Activated CD8-positive, alpha-beta T cell treated with anti-CD3 and anti-CD28 coated beads for 36 hours (primary cell): ENCODE results near the gene KLK15. TPM values are rescaled to one million over a fixed set of nuclear protein-coding genes. Genes with fewer than 3 reads are reported as not detected.
A peak's percentile ranks its signal among the peaks of the same experiment; 100 is the strongest.

Source experiments
- ATAC-seq: fragments of 200-7000 bp; cut with Tn5 transposase; one replicate; pipeline ENCODE4 v1.10.0; 2021; ENCODE audit warnings: mild to moderate bottlenecking, moderate library complexity
- CTCF ChIA-PET: fragments of 350-600 bp; sonication (Branson Sonifier 250); formaldehyde crosslinking; loops from one replicate; lab custom pipeline; 2021; ENCODE audit warnings: antibody characterized with exemption; lab: Charles Lee
- POLR2A ChIA-PET: fragments of 350-600 bp; sonication (Branson Sonifier 250); formaldehyde crosslinking; loops from one replicate; lab custom pipeline; 2021; ENCODE audit warnings: antibody characterized with exemption; lab: Charles Lee
- DNase-seq: peaks from one replicate; pipeline ENCODE4 v3.0.0-alpha.2; 2020
- H3K27ac Mint-ChIP-seq: one replicate; pipeline ENCODE4 v1.8.0; 2021; ENCODE audit warnings: mild to moderate bottlenecking, mixed read lengths
- H3K27me3 Mint-ChIP-seq: one replicate; pipeline ENCODE4 v1.8.0; 2021; ENCODE audit warnings: mixed read lengths
- H3K36me3 Mint-ChIP-seq: one replicate; pipeline ENCODE4 v1.8.0; 2021; ENCODE audit warnings: low read depth, mixed read lengths
- H3K4me1 Mint-ChIP-seq: one replicate; pipeline ENCODE4 v1.8.0; 2021; ENCODE audit warnings: low read depth, mixed read lengths
- H3K4me3 Mint-ChIP-seq: one replicate; pipeline ENCODE4 v1.8.0; 2021; ENCODE audit warnings: mild to moderate bottlenecking, moderate library complexity, mixed read lengths
- H3K9me3 Mint-ChIP-seq: one replicate; pipeline ENCODE4 v1.8.0; 2021; ENCODE audit warnings: mixed read lengths
- intact Hi-C: fragments of 100-400 bp; cut with micrococcal nuclease; formaldehyde crosslinking; loops from one replicate; pipeline ENCODE4 v1.10.0; 2022
- total RNA-seq, 2 experiments: library from RNA; stranded (reverse); gene quantifications; one replicate each; pipeline ENCODE4 v1.2.3, GENCODE V29; 2021
- TF ChIP-seq, protein P1 (sequence below): fragments of 200-600 bp; IDR thresholded peaks from one replicate; pipeline ENCODE4 v1.8.0; 2022; ENCODE audit warnings: antibody characterized with exemption, mild to moderate bottlenecking

Gene KLK15
- total RNA-seq, 2 experiments from 2014 or later: not detected

DNA sequence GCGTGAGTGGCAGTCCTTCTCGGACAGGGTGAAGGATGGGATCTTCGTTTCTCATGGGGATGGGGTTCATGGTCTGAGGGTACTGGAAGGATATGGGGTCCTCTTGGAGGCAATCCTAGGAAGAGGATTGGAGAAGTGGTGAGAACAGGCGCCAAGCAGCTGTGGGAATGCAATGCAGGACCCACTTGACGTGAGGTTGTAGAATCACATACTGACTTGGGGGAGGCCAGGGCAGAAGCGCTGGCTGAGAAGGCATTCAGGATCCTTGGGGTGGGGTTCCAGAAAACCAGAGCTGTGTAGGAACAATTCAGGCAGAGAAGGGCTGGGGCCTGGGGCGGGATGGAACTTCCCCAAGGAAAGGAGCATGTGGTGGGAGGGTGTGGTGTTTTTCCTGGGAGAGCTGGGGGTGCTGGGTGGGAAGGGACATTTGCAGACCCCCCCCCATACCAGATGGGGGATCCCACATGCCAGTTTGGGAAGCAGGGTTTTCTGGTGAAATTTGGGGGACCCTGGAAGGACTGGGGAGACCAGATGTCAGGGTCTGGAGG lies 10.6 kb downstream of the KLK15 start:
- Mint-ChIP-seq H3K36me3 (no peaks in the 10 kb centered on the region), H3K27me3 (peaks cover 57% of the 10 kb centered on the region), H3K4me1 (peaks cover 25% of the 10 kb centered on the region), H3K9me3 (no peaks in the 10 kb centered on the region), H3K27ac (no peak overlapping the region), H3K4me3 (no peak overlapping the region)
- intact Hi-C loops: no loop called here
- TF ChIP-seq, protein P1, sequence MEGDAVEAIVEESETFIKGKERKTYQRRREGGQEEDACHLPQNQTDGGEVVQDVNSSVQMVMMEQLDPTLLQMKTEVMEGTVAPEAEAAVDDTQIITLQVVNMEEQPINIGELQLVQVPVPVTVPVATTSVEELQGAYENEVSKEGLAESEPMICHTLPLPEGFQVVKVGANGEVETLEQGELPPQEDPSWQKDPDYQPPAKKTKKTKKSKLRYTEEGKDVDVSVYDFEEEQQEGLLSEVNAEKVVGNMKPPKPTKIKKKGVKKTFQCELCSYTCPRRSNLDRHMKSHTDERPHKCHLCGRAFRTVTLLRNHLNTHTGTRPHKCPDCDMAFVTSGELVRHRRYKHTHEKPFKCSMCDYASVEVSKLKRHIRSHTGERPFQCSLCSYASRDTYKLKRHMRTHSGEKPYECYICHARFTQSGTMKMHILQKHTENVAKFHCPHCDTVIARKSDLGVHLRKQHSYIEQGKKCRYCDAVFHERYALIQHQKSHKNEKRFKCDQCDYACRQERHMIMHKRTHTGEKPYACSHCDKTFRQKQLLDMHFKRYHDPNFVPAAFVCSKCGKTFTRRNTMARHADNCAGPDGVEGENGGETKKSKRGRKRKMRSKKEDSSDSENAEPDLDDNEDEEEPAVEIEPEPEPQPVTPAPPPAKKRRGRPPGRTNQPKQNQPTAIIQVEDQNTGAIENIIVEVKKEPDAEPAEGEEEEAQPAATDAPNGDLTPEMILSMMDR: no peak
- ChIA-PET POLR2A (interaction anchor here (0.7 to 2.7 kb wide), 5 partner anchors 18 to 28 kb away, joined by 3 to 7 read pairs (median 3); no protein-coding TSS in a partner anchor), CTCF (no interaction called here)
- DNase-seq: no peak
- ATAC-seq: no peak

DNA sequence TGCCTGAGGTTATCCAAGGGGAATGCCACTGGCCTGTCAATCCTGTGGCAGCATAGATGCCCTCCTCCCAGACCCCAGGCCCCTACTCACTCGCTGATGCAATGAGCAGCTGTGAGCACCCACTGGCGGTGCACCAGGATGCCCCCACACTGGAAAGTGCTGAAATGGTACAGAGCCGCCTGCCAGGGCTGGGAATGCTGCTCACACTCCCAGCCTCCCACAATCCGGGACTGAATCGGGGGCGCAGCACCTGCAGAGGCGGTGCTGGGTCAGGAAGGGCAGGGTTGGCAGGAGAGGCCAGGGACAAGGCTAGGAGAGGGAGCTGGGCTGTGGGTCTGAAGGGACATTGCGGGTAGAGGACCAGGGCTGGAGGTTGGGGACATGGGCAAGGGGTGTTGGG lies 11.8 kb downstream of the KLK15 start:
- no peak overlapping the region for H3K27ac Mint-ChIP-seq
- no peaks in the 10 kb centered on the region for H3K9me3 Mint-ChIP-seq
- ChIA-PET POLR2A (interaction anchor here (2.7 kb wide), 2 partner anchors 17 to 18 kb away, joined by 7 to 9 read pairs; no protein-coding TSS in a partner anchor), CTCF (interaction anchor here (1.1 kb wide), 1 partner anchor 273 kb away, joined by 4 read pairs; no protein-coding TSS in a partner anchor)
- no peak overlapping the region for H3K4me3 Mint-ChIP-seq
- intact Hi-C loops: no loop called here
- H3K4me1 Mint-ChIP-seq: peaks cover 35% of the 10 kb centered on the region
- peaks cover 3% of the 10 kb centered on the region for H3K36me3 Mint-ChIP-seq
- TF ChIP-seq, protein P1: no peak
- DNase-seq (no peak), ATAC-seq (no peak)
- H3K27me3 Mint-ChIP-seq: peaks cover 62% of the 10 kb centered on the region

DNA sequence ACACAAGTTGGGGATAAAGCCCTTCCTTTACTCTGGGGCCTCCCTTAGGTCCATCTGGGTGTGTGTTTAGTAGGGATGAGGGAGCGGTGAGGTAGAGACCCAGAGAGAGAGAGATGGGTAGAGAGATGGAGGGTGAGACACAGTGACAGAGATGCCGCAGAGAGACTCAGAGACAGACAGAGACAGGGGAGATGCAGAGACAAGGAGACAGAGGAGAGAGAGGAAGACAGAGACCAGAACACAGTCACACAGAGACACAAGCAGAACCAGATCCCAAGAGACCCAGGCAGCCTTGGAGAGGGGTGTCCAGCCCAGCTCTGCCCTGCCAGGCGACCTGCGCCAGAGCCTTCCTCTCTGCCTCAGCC lies 12.1 kb downstream of the KLK15 start:
- ChIA-PET CTCF (interaction anchor here (1.1 kb wide), 1 partner anchor 274 kb away, joined by 4 read pairs; no protein-coding TSS in a partner anchor), POLR2A (interaction anchor here (2.7 kb wide), 2 partner anchors 16 to 18 kb away, joined by 7 to 9 read pairs; no protein-coding TSS in a partner anchor)
- no peak overlapping the region for H3K4me3 Mint-ChIP-seq
- H3K27ac Mint-ChIP-seq: no peak overlapping the region
- H3K36me3 Mint-ChIP-seq: peaks cover 3% of the 10 kb centered on the region
- intact Hi-C loops: no loop called here
- ATAC-seq: no peak
- no peaks in the 10 kb centered on the region for H3K9me3 Mint-ChIP-seq
- DNase-seq: no peak
- peaks cover 63% of the 10 kb centered on the region for H3K27me3 Mint-ChIP-seq
- peaks cover 37% of the 10 kb centered on the region for H3K4me1 Mint-ChIP-seq
- TF ChIP-seq, protein P1: no peak

DNA sequence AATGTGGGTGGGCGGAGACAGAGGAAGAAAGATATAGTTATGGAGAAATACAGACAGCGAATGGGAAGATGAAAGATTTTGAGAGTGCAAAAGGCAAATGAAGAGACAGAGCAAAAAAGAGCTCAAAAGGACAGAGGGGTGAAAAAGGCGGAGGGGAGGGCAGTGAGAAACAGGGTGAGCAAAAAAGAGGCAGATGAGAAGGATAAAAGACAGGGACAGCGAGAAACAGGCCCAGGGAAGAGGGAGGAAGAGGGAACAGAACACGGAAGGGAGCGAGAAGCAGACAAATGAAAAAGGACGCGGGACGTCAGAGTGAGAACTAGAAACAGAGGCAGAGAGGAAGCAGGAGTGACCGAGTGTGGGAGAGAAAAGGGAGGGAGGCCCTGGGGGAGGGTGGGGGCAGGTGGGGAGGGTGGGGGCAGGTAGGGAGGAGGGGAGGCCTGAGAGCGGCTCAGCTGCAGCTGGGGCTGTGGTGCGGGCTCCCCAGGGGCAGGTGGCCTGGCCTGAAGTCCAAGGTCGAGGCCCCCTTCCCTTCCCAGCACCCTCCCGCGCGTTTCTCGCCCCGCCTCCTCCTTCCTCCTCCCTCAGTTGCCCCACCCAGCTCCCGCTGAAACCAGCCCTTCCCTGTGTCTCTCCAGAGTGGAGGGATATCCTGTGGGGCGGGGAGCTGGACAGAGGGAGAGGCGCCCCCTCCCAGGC lies 12.7 kb downstream of the KLK15 start:
- Mint-ChIP-seq H3K27ac (no peak overlapping the region), H3K4me3 (peak overlapping the region; percentile 32), H3K9me3 (no peaks in the 10 kb centered on the region), H3K36me3 (peaks cover 3% of the 10 kb centered on the region), H3K27me3 (peaks cover 64% of the 10 kb centered on the region), H3K4me1 (peaks cover 40% of the 10 kb centered on the region)
- POLR2A ChIA-PET: interaction anchor here (0.5 to 2.7 kb wide), 3 partner anchors 16 to 261 kb away, joined by 4 to 9 read pairs (median 7); no protein-coding TSS in a partner anchor
- CTCF ChIA-PET: interaction anchor here (1.1 kb wide), 1 partner anchor 274 kb away, joined by 4 read pairs; no protein-coding TSS in a partner anchor
- intact Hi-C loops: no loop called here
- no peak for ATAC-seq
- no peak for DNase-seq
- TF ChIP-seq, protein P1: no peak
